Measurements from ENCODE around the gene ATP11A.

DNA sequence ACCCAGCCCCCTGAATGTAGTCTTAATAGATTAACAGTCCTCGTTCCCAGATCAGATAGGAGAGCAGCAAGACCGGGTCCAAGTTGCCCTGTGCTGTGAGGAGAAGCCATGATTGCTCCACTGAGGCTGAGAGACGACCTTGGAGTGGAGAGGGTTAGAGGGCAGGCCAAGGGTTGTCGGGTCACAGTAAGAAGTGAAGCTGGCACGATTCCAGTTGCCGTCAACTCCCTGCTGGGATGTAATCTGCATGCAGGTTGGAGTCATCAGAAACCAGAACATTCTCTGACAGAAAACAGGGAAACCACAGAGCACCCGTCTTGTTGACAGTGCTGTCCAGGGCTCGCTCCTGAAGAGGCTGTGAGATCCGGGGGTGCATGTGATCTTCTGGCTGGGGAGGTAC lies 19.0 kb upstream of the ATP11A start:
- TF ChIP-seq, protein P1, sequence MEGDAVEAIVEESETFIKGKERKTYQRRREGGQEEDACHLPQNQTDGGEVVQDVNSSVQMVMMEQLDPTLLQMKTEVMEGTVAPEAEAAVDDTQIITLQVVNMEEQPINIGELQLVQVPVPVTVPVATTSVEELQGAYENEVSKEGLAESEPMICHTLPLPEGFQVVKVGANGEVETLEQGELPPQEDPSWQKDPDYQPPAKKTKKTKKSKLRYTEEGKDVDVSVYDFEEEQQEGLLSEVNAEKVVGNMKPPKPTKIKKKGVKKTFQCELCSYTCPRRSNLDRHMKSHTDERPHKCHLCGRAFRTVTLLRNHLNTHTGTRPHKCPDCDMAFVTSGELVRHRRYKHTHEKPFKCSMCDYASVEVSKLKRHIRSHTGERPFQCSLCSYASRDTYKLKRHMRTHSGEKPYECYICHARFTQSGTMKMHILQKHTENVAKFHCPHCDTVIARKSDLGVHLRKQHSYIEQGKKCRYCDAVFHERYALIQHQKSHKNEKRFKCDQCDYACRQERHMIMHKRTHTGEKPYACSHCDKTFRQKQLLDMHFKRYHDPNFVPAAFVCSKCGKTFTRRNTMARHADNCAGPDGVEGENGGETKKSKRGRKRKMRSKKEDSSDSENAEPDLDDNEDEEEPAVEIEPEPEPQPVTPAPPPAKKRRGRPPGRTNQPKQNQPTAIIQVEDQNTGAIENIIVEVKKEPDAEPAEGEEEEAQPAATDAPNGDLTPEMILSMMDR (IDR thresholded peaks at IDR 0.05): no peak
- no peak for TF ChIP-seq POLR2A (IDR thresholded peaks at IDR 0.05)
